Measurements from ENCODE around the gene CDK12. TPM values are rescaled to one million over a fixed set of nuclear protein-coding genes. Genes with fewer than 3 reads are reported as not detected.

The CDK12 gene
- total RNA-seq, 1 donor from 2014 or later, result 19.2 TPM

DNA sequence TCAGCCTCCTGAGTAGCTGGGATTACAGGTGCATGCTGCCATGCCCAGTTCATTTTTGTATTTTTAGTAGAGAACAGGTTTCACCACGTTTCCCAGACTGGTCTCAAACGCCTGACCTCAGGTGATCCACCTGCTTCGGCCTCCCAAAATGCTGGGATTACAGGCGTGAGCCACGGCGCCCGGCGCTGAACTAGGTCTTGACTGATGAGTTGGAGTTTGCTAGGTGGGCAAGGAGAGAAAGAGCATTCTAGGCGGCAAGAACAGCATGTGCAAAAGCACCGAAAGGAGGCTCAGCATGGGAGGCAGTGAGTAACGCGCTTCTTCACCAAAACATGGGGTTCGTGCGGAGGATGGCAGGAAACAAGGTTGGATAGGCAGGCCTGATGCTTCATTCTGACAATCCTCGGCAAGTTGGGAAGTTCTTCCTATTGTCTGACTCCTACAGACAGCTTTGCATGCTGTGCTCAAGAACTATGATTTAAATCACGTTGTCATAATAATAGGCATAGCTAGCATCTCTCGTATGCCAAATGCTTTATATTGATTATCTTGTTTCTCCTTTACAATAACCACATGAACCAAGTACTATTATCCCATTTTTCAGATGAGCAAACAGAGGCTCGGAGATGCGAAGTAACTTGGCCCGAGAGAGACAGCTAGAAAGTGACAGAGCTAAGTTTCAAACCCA is 119.9 kb downstream of the CDK12 start:
- no peak for DNase-seq (ENCODE audit: low read depth in 2 of 2)

DNA sequence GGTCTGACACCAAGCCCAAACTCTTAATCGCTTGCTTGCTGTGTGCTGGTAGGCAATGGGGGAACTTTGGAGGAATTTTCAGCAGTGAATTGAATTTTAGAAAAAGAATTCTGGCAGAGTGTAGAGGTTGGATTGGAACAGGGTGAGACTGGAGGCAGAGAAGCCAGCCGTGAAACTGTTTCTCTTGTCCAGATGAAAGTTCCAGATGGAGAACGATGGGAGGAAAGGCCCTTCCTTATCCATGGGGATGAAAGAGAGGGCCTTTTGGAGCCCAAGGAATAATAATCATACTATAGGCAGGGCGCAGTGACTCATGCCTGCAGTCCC is 120.4 kb downstream of the CDK12 start:
- no peak for DNase-seq (ENCODE audit: low read depth in 2 of 2)

DNA sequence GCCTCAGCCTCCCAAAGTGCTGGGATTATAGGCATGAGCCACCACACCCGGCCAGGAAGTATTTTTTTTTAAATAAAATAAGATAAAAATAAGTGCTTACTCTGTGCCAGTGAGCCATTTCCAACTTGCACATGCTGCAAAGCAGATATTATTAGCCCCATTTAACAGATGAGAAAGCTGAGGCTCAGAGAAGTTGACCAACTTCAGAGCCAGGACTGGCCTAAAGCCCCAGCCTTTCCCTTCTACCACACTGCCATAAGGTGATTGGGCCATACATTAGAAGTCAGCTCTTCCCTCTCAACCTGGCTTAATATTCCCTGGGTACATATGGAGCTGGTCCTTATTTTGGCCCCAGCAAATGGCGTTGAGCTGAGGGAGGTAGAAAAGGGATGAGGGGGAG is 121.4 kb downstream of the CDK12 start:
- no peak for DNase-seq (ENCODE audit: low read depth in 2 of 2)

Other genes with a start within 250 kb of the CDK12 start
- not detected in 2 replicates for gene STAC2, start 235.5 kb upstream of the CDK12 start, total RNA-seq
- gene FBXL20, start 59.9 kb upstream of the CDK12 start, total RNA-seq, result 7.0 and 10.1 TPM in 2 replicates
- 15.3 and 19.6 TPM in 2 replicates for gene MED1, start 10.2 kb upstream of the CDK12 start, total RNA-seq
- gene NEUROD2, start 146.4 kb downstream of the CDK12 start, total RNA-seq, result not detected in 2 replicates
- gene PPP1R1B, start 165.5 kb downstream of the CDK12 start, total RNA-seq, result not detected in 2 replicates
- 29.2 and 52.0 TPM in 2 replicates for gene STARD3, start 175.7 kb downstream of the CDK12 start, total RNA-seq
- under 0.01 and 0.60 TPM in 2 replicates for gene TCAP, start 203.9 kb downstream of the CDK12 start, total RNA-seq
- gene PNMT, start 207.0 kb downstream of the CDK12 start, total RNA-seq, result 0.65 and 2.8 TPM in 2 replicates
- 3.2 and 3.3 TPM in 2 replicates for gene PGAP3, start 226.6 kb downstream of the CDK12 start, total RNA-seq
- 0.60 and 1.7 TPM in 2 replicates for gene ERBB2, start 238.6 kb downstream of the CDK12 start, total RNA-seq

Measured in lung microvascular endothelial cell (primary cell).